HG02981 (cell line): ENCODE results near the gene B3GNT9.
"Not testable (repeated sequence)": the region's sequence is repeated elsewhere in the genome, so short reads cannot be mapped to it uniquely, and the experiment has no call there.

ENCODE experiments used
- ATAC-seq: cut with Tn5 transposase; IDR thresholded peaks from one replicate; pipeline ENCODE4 v1.9.1; 2021; ENCODE audit warnings: mild to moderate bottlenecking, moderate library complexity; ENCODE audit not compliant: unreplicated experiment

The B3GNT9 gene

GRCh38 chr16:67154578-67155294, 3.9 kb upstream of the B3GNT9 start:
- ATAC-seq, result no peak

GRCh38 chr16:67151431-67152097, 766 bp upstream of the B3GNT9 start:
- no peak for ATAC-seq

- peak; percentile 15 for ATAC-seq
Observed at GRCh38 chr16:67150047-67150832, 558 bp downstream of the B3GNT9 start.

- ATAC-seq, result no peak
Observed at GRCh38 chr16:67149276-67150046, 1.3 kb downstream of the B3GNT9 start.

GRCh38 chr16:67148656-67149275, 2.0 kb downstream of the B3GNT9 start:
- no peak for ATAC-seq

GRCh38 chr16:67148221-67148620, 2.6 kb downstream of the B3GNT9 start:
- no peak for ATAC-seq

DNA sequence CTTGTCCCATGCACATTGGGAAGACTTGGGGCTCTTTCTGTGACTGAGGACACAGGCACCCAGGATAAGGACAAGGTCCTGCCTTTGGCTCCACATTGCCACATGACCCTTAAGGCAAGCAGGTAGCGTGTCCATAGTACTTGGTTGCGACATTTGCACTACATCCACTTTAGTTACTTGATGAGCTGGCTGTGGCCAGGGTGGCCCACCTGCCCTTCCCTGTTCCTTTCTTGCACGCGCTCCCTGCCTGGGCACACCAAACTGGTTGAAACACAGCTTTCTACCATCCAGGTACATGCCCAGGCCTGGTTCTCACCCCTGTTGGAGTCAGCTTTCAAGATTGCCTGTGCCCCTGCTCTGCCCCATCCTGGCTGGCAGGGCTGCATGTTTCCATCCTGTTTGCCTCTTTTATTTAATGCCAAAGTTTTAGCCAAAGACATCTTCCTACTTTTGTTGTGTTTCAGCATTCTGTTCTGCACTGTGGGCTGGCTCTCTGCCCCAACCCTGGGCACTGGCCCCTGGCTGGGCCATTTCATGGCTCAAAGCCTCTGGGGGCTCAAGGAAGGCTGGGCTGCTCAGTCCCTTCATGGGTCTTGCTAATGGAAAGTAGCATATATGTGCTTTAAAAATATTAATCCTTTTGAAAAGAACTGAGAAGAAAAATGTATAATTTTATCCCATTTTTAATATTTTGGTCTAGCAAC, 3.2 kb downstream of the B3GNT9 start:
- ATAC-seq, result no peak

GRCh38 chr16:67146523-67147357, 4.1 kb downstream of the B3GNT9 start:
- no peak for ATAC-seq

DNA sequence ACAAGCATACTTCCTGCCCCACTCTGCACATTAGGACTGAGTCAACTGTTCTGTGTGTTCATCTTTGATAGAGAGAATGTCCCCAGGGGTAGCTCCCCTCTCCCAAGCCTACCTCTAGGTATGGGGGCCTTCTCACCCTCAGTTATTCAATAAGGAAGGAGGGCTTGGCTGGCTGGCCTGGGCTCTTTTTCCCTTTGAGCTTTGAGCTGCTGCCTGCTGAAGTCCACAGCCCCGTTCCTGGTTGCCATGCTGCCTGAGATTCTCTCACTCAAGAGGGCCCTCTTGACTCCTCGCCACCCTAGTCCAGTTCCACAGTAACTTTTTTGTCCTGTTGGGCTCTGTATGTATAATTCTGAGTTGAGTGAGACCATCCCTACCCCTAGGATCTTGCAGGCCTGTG, 5.1 kb downstream of the B3GNT9 start:
- ATAC-seq, result no peak

- no peak for ATAC-seq
Observed at GRCh38 chr16:67144943-67145342, 5.9 kb downstream of the B3GNT9 start.

DNA sequence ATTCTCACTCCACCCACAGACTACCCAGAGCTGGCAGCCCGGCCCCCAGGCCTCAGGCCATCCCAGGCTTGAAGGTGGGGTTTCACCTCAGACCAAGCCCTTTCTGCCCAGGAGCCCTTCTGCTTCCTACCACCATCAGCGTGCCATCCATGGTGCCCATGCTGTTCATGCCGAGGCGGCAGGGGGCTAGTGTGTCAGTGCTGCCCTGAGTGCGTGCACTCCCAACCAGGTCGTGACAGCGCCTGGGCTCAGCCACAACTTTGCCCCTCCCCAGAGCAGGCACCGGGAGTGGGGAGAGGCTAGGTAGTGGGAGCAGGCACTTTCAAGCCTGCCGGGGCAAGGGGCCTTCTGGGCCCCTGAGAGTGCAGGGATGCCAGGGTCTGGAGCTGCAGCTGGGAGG, 8.5 kb downstream of the B3GNT9 start:
- no peak for ATAC-seq

- no peak for ATAC-seq
Observed at GRCh38 chr16:67141391-67141790, 9.4 kb downstream of the B3GNT9 start.

- ATAC-seq, result no peak
Observed at GRCh38 chr16:67137605-67138004, 13.2 kb downstream of the B3GNT9 start.

DNA sequence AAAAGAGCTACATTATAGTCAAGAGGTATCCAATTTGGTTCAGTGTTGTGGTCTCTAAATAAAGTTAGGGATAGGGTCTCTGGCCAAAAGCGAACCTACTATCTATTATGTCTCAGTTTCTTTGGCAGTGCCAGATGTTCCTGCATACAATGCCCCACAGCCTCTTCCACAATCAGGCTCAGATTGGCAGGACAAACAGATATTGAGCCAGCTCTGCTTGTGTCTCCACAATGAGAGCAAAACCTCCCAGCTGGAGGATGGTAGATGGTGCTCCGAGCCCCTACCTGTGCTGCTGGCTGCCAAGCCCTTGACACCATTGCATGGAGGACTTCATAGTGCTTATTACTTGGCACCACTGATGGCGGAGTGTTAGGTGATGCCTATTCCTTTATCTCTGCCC, 21.4 kb downstream of the B3GNT9 start:
- ATAC-seq, result no peak

DNA sequence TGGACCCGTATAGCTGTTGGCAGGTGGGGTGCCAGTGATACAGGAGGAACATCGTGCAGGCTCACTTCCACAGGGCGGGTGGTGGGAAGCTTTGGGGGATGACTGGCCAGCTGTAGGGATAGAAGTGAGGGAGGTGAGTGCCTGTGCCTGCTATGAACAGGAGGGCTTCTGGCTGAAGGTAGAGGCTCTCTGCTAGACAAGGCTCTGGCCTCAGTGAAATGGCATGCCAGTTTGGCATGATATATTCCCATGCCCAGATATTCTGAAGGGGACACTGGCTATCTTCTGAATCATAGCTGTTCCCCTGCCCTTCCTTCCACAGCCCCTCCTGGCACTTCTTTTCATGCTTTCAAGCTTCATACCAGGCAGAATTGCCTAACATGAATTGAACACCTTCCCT, 21.9 kb downstream of the B3GNT9 start:
- ATAC-seq, result no peak

DNA sequence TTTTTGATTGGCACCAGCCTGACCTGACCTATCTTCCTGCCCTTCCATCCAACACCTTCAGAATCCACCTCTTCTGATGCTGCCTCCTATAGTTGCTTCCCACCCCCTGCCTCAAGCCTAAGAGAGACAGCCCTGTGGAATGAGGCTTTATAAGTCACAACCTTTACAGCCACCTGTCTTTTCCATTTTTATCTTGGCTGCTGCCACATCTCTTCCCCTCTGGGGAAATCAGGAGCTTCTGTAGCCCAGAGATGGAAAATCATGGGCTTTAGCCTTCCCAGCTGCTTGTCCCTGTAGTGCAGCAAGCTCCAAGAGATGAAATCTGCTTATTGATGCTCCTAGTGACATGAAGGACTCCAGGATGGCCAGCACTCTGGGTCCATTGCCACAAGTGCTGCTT, 22.4 kb downstream of the B3GNT9 start:
- ATAC-seq, result no peak

DNA sequence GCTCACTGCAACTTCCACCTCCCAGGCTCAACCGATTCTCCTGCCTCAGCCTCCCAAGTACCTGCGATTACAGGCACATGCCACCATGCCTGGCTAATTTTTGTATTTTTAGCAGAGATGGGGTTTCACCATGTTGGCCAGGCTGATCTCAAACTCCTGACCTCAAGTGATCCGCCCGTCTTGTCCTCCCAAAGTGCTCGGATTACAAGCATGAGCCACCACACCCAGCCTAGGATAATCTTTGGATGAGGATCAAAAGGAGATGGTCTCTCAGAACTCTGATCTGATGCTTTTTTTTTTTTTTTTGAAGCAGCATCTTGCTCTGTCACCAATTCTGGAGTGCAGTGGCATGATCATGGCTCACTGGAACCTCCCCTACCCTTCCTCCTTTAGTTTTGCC, 28.0 kb downstream of the B3GNT9 start:
- ATAC-seq, result not testable (repeated sequence)

DNA sequence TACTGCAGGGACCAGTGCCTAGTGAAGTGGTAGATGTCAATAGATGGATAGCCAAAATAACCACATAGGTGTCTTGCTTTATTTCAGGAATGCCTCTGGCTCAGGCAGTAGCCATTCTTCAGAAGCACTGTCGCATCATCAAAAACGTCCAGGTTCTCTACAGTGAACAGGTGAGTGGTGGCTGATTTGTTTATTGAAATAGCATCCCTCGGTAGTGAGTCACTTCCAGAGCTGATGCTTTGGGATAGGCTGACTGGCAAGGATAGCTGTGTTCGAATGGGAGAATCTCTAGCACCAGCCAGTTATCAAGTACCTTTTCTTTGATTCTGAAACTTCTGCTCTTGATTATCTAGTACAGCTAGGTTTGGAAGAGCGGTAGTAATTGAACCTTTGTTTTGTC, 30.8 kb downstream of the B3GNT9 start:
- ATAC-seq, result no peak

GRCh38 chr16:67117716-67118115, 33.1 kb downstream of the B3GNT9 start:
- no peak for ATAC-seq
